ENCODE measurements around the gene CNTN2.

- TF ChIP-seq CTCF (IDR thresholded peaks at IDR 0.05; ENCODE audit: borderline replicate concordance, extremely low read depth, low read length, poor library complexity, severe bottlenecking), result no peak
- no peak for TF ChIP-seq EZH2 (IDR thresholded peaks at IDR 0.05; ENCODE audit: borderline replicate concordance, low read depth, low read length, severe bottlenecking)
Measured at GRCh38 chr1:205002705-205003104, 40.3 kb upstream of the CNTN2 start.
